Activated CD8-positive, alpha-beta T cell treated with anti-CD3 and anti-CD28 coated beads, Interleukin-2, amount 10 ng/mL, durations not matched to agents 7 days and 5 days (primary cell): ENCODE data around the gene F8A3. TPM values are rescaled to one million over a fixed set of nuclear protein-coding genes. Genes with fewer than 3 reads are reported as not detected.

Source experiments
- microRNA-seq: library from miRNA; unstranded; fragments of <30 nt; microRNA quantifications from one replicate; pipeline ENCODE4 v1.2.0, GENCODE V29; 2022
- total RNA-seq, 2 experiments: library from RNA; stranded (reverse); gene quantifications; one replicate each; pipeline ENCODE4 v1.2.3, GENCODE V29; 2021

The F8A3 gene
- total RNA-seq, 2 experiments from 2014 or later, result 9.3 to 10.8 TPM

Small RNAs within 50 kb of the gene (microRNA-seq; reads per million reads assigned to microRNA genes)
- gene MIR1184-3, result not detected

Other genes starting within 250 kb of the F8A3 start
- gene VBP1, start 242.2 kb downstream of the F8A3 start, total RNA-seq, result 10 to 100 TPM; 64.2 to 65.1 TPM
- gene RAB39B, start 194.1 kb downstream of the F8A3 start, total RNA-seq, result 1 to 10 TPM; 7.2 to 7.5 TPM
- gene CLIC2, start 124.0 kb downstream of the F8A3 start, total RNA-seq, result under 1 TPM in 1 of 2 experiments, not detected in 1; 0.16 TPM
- gene F8A2, start 76.5 kb downstream of the F8A3 start, total RNA-seq, result not detected
- under 1 TPM; 0.21 to 0.24 TPM for gene SPRY3, start 154.0 kb upstream of the F8A3 start, total RNA-seq
- gene TMLHE, start 154.3 kb upstream of the F8A3 start, total RNA-seq, result 1 to 10 TPM; 9.2 TPM